PC-3 (cell line): Measurements from ENCODE around the gene MKLN1. TPM values are rescaled to one million over a fixed set of nuclear protein-coding genes. Genes with fewer than 3 reads are reported as not detected.

ENCODE experiments used
- ATAC-seq: fragments of 200-7000 bp; cut with Tn5 transposase; 2 replicates; pipeline ENCODE4 v1.9.1; 2020; ENCODE audit warnings: mild to moderate bottlenecking, moderate library complexity
- BruUV-seq: library from RNA; stranded (reverse); fragments of 400-500 nt; replicated peaks from 2 replicates; lab custom pipeline; 2021; lab: Mats Ljungman, UMichigan
- CTCF ChIA-PET: fragments of 300-600 bp; sonication (Branson Sonifier 250); formaldehyde crosslinking; loops from one replicate; lab custom pipeline; 2022; ENCODE audit warnings: antibody characterized with exemption; lab: Charles Lee
- POLR2A ChIA-PET: fragments of 300-600 bp; sonication (Branson Sonifier 250); formaldehyde crosslinking; loops from one replicate; lab custom pipeline; 2022; ENCODE audit warnings: antibody characterized with exemption; ENCODE audit not compliant: unreplicated experiment; lab: Charles Lee
- DNase-seq: peaks from one replicate; pipeline ENCODE4 v3.0.0-alpha.2; 2015
- H2AFZ ChIP-seq: fragments of 300-600 bp; sonication (generic); 2 replicates; pipeline ENCODE4 v1.6.0; 2016; ENCODE audit warnings: antibody characterized with exemption, low read length
- H3F3A ChIP-seq: fragments of 300-600 bp; sonication (generic); one replicate; pipeline ENCODE4 v1.6.0; 2017; ENCODE audit warnings: antibody characterized with exemption, low read length, control low read depth, mild to moderate bottlenecking; ENCODE audit not compliant: unreplicated experiment
- H3K27ac ChIP-seq: fragments of 300-600 bp; sonication (generic); 2 replicates; pipeline ENCODE4 v1.5.1; 2016; ENCODE audit warnings: mild to moderate bottlenecking, low read length
- H3K27me3 ChIP-seq: fragments of 300-600 bp; sonication (generic); 2 replicates; pipeline ENCODE4 v1.6.1; 2016; ENCODE audit warnings: low read length, mixed read lengths
- H3K36me3 ChIP-seq: fragments of 300-600 bp; sonication (generic); 2 replicates; pipeline ENCODE4 v1.6.1; 2016; ENCODE audit warnings: low read depth, mixed run types, low read length, mixed read lengths
- H3K4me1 ChIP-seq: fragments of 300-600 bp; sonication (generic); 2 replicates; pipeline ENCODE4 v1.5.1; 2016; ENCODE audit warnings: low read length; ENCODE audit not compliant: insufficient read depth
- H3K4me2 ChIP-seq: fragments of 300-600 bp; sonication (generic); 2 replicates; pipeline ENCODE4 v1.6.0; 2016; ENCODE audit warnings: low read length
- H3K4me3 ChIP-seq: fragments of 300-600 bp; sonication (generic); 2 replicates; pipeline ENCODE4 v1.5.1; 2016; ENCODE audit warnings: mild to moderate bottlenecking, low read length, mixed read lengths
- H3K79me2 ChIP-seq: fragments of 300-600 bp; sonication (generic); 2 replicates; pipeline ENCODE4 v1.6.1; 2017; ENCODE audit warnings: low read length, mixed read lengths
- H3K9ac ChIP-seq: fragments of 300-600 bp; sonication (generic); 2 replicates; pipeline ENCODE4 v1.6.0; 2016; ENCODE audit warnings: mild to moderate bottlenecking, low read length
- H3K9me2 ChIP-seq: fragments of 300-600 bp; sonication (generic); replicated peaks from 2 replicates; pipeline ENCODE4 v1.6.1; 2016; ENCODE audit warnings: mixed run types, low read length, mixed read lengths
- H3K9me3 ChIP-seq: fragments of 300-600 bp; sonication (generic); 2 replicates; pipeline ENCODE4 v1.6.1; 2016; ENCODE audit warnings: low read length, mixed read lengths
- H4K20me1 ChIP-seq: fragments of 300-600 bp; sonication (generic); 2 replicates; pipeline ENCODE4 v1.6.1; 2016; ENCODE audit warnings: low read length, mixed read lengths
- CTCF ChIP-seq: fragments of 300-600 bp; sonication (generic); conservative IDR thresholded peaks from 2 replicates; pipeline ENCODE4 v1.5.1; 2017; ENCODE audit warnings: antibody characterized with exemption, low read depth, mild to moderate bottlenecking, low read length
- EZH2 ChIP-seq: fragments of 300-600 bp; sonication (generic); IDR thresholded peaks from one replicate; pipeline ENCODE4 v1.6.1; 2017; ENCODE audit warnings: antibody characterized with exemption, mild to moderate bottlenecking, low read length; ENCODE audit not compliant: unreplicated experiment
- EZH2phosphoT487 ChIP-seq: fragments of 300-600 bp; sonication (generic); IDR thresholded peaks from 2 replicates; pipeline ENCODE4 v1.6.1; 2018; ENCODE audit warnings: mild to moderate bottlenecking, antibody characterized with exemption, low read length, borderline replicate concordance
- intact Hi-C: fragments of 100-400 bp; cut with micrococcal nuclease; formaldehyde crosslinking; loops from 2 replicates; pipeline ENCODE4 v1.9.0; 2023
- total RNA-seq: library from RNA; depleted of rRNA; stranded (reverse); fragments of >200 nt; gene quantifications from 2 replicates; pipeline ENCODE4 v1.2.3, GENCODE V29; 2014

Gene MKLN1
- total RNA-seq, 1 experiment from 2014 or later, result 16.3 TPM

- intact Hi-C loops, result loop anchor here (1.0 to 5.0 kb wide), 2 partner anchors 50 to 147 kb away; partner anchors contain the start of gene PODXL
- Histone ChIP-seq H3F3A (no peaks in the 10 kb centered on the region), H3K4me3 (no peak overlapping the region), H3K36me3 (peaks cover 15% of the 10 kb centered on the region; the same call in 1 of the 2 replicates), H3K4me1 (no peaks in the 10 kb centered on the region), H3K9me3 (no peaks in the 10 kb centered on the region), H4K20me1 (no peaks in the 10 kb centered on the region), H2AFZ (no peak overlapping the region), H3K27me3 (no peaks in the 10 kb centered on the region), H3K27ac (no peak overlapping the region), H3K9ac (no peak overlapping the region), H3K9me2 (no peaks in the 10 kb centered on the region), H3K4me2 (no peak overlapping the region), H3K79me2 (peaks cover 5% of the 10 kb centered on the region; the same call in 1 of the 2 replicates)
- ChIA-PET CTCF (no interaction called here), POLR2A (no interaction called here)
- ATAC-seq (peak; percentile 89), DNase-seq (peak; percentile 72)
- no peak for TF ChIP-seq EZH2phosphoT487
- TF ChIP-seq EZH2, result no peak
- TF ChIP-seq CTCF, result peak; percentile 91
- BruUV-seq, result no TSS peak
These were observed 180.1 kb downstream of the MKLN1 start for GRCh38 chr7:131507592-131508331.

GRCh38 chr7:131508754-131509486 lies 181.2 kb downstream of the MKLN1 start:
- ChIA-PET POLR2A (interaction anchor here (0.5 kb wide), 1 partner anchor 12 kb away, joined by 6 read pairs; no protein-coding TSS in a partner anchor), CTCF (no interaction called here)
- Histone ChIP-seq H3K27ac (no peak overlapping the region), H3K9me2 (no peaks in the 10 kb centered on the region), H3K79me2 (peaks cover 12% of the 10 kb centered on the region; the same call in 1 of the 2 replicates), H3K27me3 (no peaks in the 10 kb centered on the region), H4K20me1 (0 out of 2 replicates have a peak, but pooled peaks cover 5% of the 10 kb centered on the region), H2AFZ (no peak overlapping the region), H3K4me3 (no peak overlapping the region), H3K4me1 (peaks cover 10% of the 10 kb centered on the region; the same call in 1 of the 2 replicates), H3F3A (no peaks in the 10 kb centered on the region), H3K9me3 (no peaks in the 10 kb centered on the region), H3K9ac (no peak overlapping the region), H3K36me3 (peaks cover 15% of the 10 kb centered on the region; the same call in 1 of the 2 replicates), H3K4me2 (no peak overlapping the region)
- intact Hi-C loops, result loop anchor here (1.0 to 5.0 kb wide), 2 partner anchors 48 to 145 kb away; partner anchors contain the start of gene PODXL
- TF ChIP-seq EZH2phosphoT487 (no peak), EZH2 (no peak), CTCF (no peak)
- ATAC-seq (no peak), DNase-seq (no peak)
- no TSS peak for BruUV-seq
